Lung (tissue), 12 donors: ENCODE results near the gene CDS2. TPM values are rescaled to one million over a fixed set of nuclear protein-coding genes. Genes with fewer than 3 reads are reported as not detected.

Experiments
- ATAC-seq: fragments of 200-7000 bp; cut with Tn5 transposase; one replicate; pipeline ENCODE4 v1.9.1; 2020; ENCODE audit warnings: moderate number of reproducible peaks; ENCODE audit not compliant: insufficient read depth, low FRiP score
- DNase-seq, 3 donors: peaks; one replicate each; pipeline ENCODE4 v3.0.0-alpha.2; 2013 to 2017
- H3K27ac ChIP-seq, 2 donors: one replicate each; pipeline ENCODE4 v1.5.1; 2013; ENCODE audit warnings: mild to moderate bottlenecking in 2 of 2, moderate library complexity in 2 of 2, control low read depth in 1 of 2, inconsistent platforms in 1 of 2, low read depth in 1 of 2, low read length in 1 of 2
- H3K27me3 ChIP-seq, 3 donors: one replicate each; pipeline ENCODE4 v1.5.1; 2013; ENCODE audit warnings: low read length in 2 of 3; ENCODE audit not compliant: control insufficient read depth in 3 of 3, insufficient read depth in 3 of 3
- H3K36me3 ChIP-seq, 4 donors: one replicate each; pipeline ENCODE4 v1.5.1; 2013; ENCODE audit warnings: low read length in 4 of 4, mild to moderate bottlenecking in 1 of 4, moderate library complexity in 1 of 4; ENCODE audit not compliant: control insufficient read depth in 4 of 4, insufficient read depth in 4 of 4
- H3K4me1 ChIP-seq, 5 donors: one replicate each; pipeline ENCODE4 v1.5.1; 2013; ENCODE audit warnings: low read length in 5 of 5, mild to moderate bottlenecking in 2 of 5, moderate library complexity in 1 of 5; ENCODE audit not compliant: control insufficient read depth in 5 of 5, insufficient read depth in 5 of 5
- H3K4me3 ChIP-seq: one replicate; pipeline ENCODE4 v1.5.1; 2013; ENCODE audit warnings: mild to moderate bottlenecking, control low read depth, moderate library complexity
- H3K9ac ChIP-seq, 2 donors: one replicate each; pipeline ENCODE4 v1.5.1; 2013; ENCODE audit warnings: low read length in 2 of 2, control low read depth in 1 of 2; ENCODE audit not compliant: insufficient read depth in 1 of 2
- H3K9me3 ChIP-seq, 4 donors: one replicate each; pipeline ENCODE4 v1.5.1; 2013; ENCODE audit warnings: low read length in 3 of 4, mild to moderate bottlenecking in 1 of 4, moderate library complexity in 1 of 4; ENCODE audit not compliant: control insufficient read depth in 4 of 4, insufficient read depth in 3 of 4
- WGBS, 2 donors: extraction: QIAGEN DNeasy Blood & Tissue Kit; methylation state at CpG; one replicate each; pipeline ENCODE4 v1.1.7; 2013; 5-methylcytosine and 5-hydroxymethylcytosine counted together
- polyA plus RNA-seq, 2 donors: library from polyadenylated mRNA; stranded (reverse); fragments of 200-250 nt; gene quantifications; one replicate each; pipeline ENCODE4 v1.2.1, GENCODE V29; 2013
- total RNA-seq, 2 donors: library from RNA; depleted of rRNA in 1 of 2; stranded (reverse); fragments of >200 nt in 1 of 2; gene quantifications; one replicate each; pipeline ENCODE4 v1.2.1, GENCODE V29; 2014 to 2021
- TF ChIP-seq, protein P1 (sequence below): IDR thresholded peaks from 2 replicates; pipeline ENCODE4 v1.5.1; 2012; ENCODE audit warnings: mild to moderate bottlenecking; ENCODE audit errors: control extremely low read depth, extremely low read depth
- donor health status: control.
- donor health status: control.
- donor health status: Bipolar disorder and iron deficiency.
- donor health status: healthy.
- donor health status: DM: yes; HTN: yes; CAD: no.

Gene CDS2
- total and polyA plus RNA-seq, 4 donors = 15.7 to 50.8 (median 37.0) TPM

DNA sequence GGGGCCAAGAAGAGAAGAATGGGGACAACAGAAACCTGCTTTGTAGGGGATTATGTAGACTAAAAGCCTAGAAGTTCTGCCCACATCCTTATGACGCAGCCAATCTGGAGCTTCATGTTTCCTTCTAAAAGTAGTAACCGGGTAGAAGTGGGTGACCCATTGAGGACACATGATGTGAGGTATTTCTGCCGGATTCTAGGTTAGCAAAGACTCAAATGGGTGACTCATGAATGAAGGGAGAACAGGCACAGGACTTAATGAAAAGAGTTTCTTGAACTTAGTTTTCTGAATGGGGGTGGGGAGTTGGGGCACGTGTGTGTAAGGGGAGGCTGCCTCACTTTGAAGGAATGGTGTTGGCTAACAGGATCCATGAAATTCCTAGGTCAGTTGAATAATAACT lies 68.8 kb downstream of the CDS2 start:
- no peak overlapping the region for H3K27ac ChIP-seq
- 89 to 91% methylated on average over 4 of the region's 4 CpGs for WGBS, 2 donors

DNA sequence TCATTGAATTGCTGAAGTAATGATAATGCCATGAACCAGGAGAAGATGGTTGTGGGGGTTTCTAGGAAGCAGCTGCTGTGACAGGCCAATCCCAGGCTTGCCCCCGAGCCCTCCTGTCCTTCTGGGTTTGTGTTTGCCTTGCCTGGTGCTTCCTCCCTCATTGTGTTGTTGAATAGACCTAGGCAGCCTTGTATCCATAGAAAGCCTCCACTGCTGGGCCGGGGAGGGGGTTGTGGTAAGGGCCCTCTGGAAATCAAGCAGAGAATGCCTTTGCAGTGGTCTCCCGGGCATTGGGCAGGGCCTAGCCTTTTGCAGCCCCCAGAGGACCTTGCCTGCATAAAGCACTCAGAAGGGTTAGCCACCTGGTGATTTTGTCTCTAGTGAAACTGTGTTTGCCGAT lies 69.3 kb downstream of the CDS2 start:
- TF ChIP-seq, protein P1, sequence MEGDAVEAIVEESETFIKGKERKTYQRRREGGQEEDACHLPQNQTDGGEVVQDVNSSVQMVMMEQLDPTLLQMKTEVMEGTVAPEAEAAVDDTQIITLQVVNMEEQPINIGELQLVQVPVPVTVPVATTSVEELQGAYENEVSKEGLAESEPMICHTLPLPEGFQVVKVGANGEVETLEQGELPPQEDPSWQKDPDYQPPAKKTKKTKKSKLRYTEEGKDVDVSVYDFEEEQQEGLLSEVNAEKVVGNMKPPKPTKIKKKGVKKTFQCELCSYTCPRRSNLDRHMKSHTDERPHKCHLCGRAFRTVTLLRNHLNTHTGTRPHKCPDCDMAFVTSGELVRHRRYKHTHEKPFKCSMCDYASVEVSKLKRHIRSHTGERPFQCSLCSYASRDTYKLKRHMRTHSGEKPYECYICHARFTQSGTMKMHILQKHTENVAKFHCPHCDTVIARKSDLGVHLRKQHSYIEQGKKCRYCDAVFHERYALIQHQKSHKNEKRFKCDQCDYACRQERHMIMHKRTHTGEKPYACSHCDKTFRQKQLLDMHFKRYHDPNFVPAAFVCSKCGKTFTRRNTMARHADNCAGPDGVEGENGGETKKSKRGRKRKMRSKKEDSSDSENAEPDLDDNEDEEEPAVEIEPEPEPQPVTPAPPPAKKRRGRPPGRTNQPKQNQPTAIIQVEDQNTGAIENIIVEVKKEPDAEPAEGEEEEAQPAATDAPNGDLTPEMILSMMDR = no peak
- Histone ChIP-seq H3K4me3 (no peak overlapping the region), H3K4me1 (peaks cover 0 to 9% (median 3%) of the 10 kb centered on the region in 5 donors), H3K9ac (no peak overlapping the region), H3K27ac (no peak overlapping the region), H3K27me3 (no peaks in the 10 kb centered on the region), H3K36me3 (peaks cover 0 to 29% (median 19%) of the 10 kb centered on the region in 4 donors), H3K9me3 (peaks cover 0 to 2% (median 0%) of the 10 kb centered on the region in 4 donors)
- ATAC-seq (no peak), DNase-seq (no peak)
- WGBS, 2 donors = 74 to 91% methylated on average over 4 of the region's 4 CpGs

More for the DNA sequence above, 68.8 kb downstream of the CDS2 start:
- no peaks in the 10 kb centered on the region for H3K27me3 ChIP-seq
- H3K9me3 ChIP-seq = peaks cover 0 to 2% (median 0%) of the 10 kb centered on the region in 4 donors
- H3K4me3 ChIP-seq = no peak overlapping the region
- peaks cover 0 to 9% (median 3%) of the 10 kb centered on the region in 5 donors for H3K4me1 ChIP-seq
- DNase-seq (no peak), ATAC-seq (no peak)
- no peak overlapping the region for H3K9ac ChIP-seq
- TF ChIP-seq, protein P1 = no peak
- H3K36me3 ChIP-seq = peaks cover 0 to 32% (median 20%) of the 10 kb centered on the region in 4 donors

DNA sequence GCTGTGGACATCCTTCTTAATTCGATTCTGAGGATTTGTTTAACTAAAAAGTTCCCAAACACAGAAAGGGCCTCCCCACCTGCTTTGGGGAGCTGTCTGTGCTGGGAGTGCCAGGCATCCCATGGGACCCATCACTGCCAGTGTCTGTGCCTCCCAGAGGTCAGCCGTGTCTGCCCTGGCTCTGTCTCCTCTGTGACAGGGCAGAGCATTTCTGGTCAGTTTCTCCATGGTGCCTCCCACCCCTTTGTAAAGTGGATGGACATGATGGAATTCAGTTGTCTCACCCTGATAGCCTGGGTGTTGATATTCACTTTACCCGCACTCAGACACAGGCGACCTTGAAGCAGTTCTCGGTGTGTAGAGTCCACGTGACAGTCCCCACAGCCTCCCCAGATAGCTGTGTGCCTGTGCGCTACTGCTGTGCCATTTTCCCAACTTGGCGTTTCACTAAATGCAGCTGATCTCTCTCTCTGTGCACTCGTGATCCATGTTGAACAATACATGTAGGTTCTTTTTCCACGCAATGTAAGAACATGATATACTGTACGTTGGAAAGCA lies 70.5 kb downstream of the CDS2 start:
- Histone ChIP-seq H3K27ac (no peak overlapping the region), H3K9me3 (peaks cover 0 to 2% (median 0%) of the 10 kb centered on the region in 4 donors), H3K4me3 (no peak overlapping the region), H3K9ac (no peak overlapping the region), H3K36me3 (peaks cover 0 to 25% (median 14%) of the 10 kb centered on the region in 4 donors), H3K4me1 (no peaks in the 10 kb centered on the region), H3K27me3 (no peaks in the 10 kb centered on the region)
- no peak for DNase-seq
- ATAC-seq = no peak
- TF ChIP-seq, protein P1 = no peak
- WGBS, 2 donors = 90 to 95% methylated on average over 11 of the region's 11 CpGs
